GM10266 (cell line): ENCODE data around the gene TNFAIP1.

Experiments used
- DNase-seq: peaks from one replicate; pipeline ENCODE4 v3.0.0; 2012; ENCODE audit errors: extremely low spot score
- TF ChIP-seq, protein P1 (sequence below): IDR thresholded peaks from 2 replicates; pipeline ENCODE4 v1.5.1; 2012; ENCODE audit warnings: mild to moderate bottlenecking, low read depth; ENCODE audit not compliant: control insufficient read depth, insufficient read depth; ENCODE audit errors: missing control alignments

Gene TNFAIP1

DNA sequence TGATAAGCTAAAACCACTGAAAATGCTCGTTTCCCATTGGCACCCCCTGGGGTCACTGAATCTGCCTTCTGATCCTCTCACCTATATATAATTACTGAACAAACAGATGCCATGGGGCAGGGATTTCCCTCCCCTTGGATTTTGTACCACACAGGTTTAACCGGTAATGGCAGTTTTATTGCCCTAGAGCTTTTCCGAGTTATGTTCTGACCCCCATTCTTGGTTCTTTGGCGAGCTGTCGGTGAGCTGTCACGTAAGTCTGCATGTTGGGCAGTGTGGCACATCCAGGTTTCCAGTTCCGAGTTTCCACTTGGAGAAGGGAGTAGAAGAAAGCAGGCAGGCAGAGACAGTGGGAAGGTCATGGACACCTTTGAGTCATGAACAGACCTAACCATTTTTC lies 9.4 kb upstream of the TNFAIP1 start:
- no peak for DNase-seq
- TF ChIP-seq, protein P1, sequence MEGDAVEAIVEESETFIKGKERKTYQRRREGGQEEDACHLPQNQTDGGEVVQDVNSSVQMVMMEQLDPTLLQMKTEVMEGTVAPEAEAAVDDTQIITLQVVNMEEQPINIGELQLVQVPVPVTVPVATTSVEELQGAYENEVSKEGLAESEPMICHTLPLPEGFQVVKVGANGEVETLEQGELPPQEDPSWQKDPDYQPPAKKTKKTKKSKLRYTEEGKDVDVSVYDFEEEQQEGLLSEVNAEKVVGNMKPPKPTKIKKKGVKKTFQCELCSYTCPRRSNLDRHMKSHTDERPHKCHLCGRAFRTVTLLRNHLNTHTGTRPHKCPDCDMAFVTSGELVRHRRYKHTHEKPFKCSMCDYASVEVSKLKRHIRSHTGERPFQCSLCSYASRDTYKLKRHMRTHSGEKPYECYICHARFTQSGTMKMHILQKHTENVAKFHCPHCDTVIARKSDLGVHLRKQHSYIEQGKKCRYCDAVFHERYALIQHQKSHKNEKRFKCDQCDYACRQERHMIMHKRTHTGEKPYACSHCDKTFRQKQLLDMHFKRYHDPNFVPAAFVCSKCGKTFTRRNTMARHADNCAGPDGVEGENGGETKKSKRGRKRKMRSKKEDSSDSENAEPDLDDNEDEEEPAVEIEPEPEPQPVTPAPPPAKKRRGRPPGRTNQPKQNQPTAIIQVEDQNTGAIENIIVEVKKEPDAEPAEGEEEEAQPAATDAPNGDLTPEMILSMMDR: no peak

DNA sequence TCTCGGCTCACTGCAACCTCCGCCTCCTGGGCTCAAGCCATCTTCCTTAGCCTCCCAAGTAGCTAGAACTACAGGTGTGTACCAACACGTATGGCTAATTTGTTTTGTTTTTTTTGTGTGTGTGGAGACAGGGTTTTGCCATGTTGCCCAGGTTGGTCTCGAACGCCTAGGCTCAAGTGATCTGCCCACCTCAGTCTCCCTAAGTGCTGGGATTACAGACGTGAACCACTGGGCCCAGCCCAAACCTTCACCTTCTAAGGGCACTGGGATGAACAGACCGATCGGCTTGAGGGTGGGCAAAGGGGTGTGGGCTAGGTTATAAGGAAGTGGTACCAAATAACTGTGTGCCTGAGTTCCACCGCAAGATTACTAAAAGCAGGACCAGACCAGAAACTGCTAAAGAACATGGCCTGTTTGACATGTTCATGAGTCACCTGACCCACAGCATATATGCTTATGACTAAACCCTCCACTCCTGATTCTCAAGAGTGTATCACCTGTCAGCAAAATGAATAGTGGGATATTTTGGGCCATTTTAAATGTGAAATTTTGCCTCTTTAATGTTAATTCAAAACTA lies 8.4 kb upstream of the TNFAIP1 start:
- peak; percentile 32 for DNase-seq
- TF ChIP-seq, protein P1: no peak

DNA sequence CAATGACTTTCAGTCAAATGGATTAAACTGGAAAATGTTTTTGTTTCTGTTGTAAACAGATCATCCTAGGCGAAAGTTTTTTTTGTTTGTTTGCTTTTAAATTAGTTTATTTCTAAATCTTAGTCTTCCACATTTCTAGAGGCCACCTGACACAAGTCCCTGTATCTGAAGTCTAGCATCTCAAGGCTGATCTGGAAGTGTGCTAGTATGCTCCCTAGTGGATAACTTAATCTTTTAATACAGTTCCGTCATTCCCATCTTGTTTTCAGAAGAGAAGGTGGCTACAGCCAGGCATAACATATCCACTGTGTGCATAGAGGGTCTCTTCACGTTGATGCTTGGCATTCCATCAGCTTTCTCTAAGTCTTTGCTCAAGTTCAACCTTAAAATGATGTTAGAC lies 7.9 kb upstream of the TNFAIP1 start:
- no peak for DNase-seq
- TF ChIP-seq, protein P1: no peak

DNA sequence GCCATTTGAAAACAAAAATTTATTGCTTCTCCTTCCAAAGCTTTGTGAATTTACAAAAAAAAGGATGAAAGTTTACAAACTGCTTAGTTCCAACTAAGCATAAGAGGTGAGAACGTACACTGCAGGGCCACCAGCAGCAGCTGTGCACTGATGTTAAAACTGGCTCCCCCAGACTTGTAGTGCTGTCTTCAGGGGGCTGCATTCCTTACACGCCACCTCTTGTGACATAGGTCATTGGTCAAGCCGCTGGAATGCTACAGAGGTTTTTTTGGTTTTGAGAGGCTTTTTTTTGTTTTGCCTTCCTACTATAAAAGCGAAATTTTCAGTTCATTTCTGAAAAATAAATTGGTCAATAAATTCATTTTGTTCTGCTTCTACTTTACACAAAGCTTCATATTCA lies 7.2 kb upstream of the TNFAIP1 start:
- no peak for DNase-seq
- TF ChIP-seq, protein P1: no peak

DNA sequence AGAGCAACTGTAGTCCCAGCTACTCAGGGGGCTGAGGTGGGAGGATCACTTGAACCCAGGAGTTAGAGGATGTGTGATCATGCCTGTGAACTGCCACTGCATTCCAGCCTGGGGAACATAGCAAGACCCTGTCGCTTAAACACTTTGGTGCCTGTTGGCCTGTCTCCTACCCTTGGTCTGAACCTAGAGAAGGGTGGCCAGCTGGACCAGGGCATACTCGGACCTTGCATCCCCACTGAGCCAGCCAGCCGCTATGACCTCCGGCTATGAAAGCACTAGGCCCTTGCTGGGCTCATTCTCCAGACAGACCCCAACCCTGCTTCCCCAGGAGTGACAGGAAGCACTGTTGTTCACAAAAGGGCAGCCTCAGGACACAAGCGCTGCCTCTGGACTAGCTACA lies 4.9 kb upstream of the TNFAIP1 start:
- TF ChIP-seq, protein P1: no peak
- DNase-seq: no peak

DNA sequence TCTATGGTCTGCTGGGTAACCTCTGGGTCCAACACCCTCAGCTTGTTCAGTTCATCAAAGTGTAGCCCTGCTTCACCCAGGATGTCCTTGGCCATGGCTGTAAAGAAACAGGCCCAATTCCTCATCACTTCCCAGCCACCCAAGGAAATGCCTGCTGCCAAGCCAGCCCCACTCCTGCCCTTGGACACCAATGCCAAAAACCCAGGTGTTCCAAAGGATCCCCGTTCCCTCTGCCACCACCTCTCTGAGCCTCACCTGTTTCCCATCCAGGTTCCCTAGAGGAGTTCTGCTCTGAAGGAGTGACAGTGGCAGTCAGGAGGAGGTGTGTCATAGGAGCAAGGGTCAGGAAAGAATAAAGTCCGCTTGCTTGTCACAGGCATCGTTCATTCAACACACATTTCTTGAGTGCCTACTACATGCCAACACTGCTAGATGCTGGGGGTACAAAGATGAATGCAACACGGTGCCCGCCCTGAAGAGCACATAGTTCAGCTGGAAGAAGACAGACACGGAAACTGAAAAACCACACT lies 3.6 kb upstream of the TNFAIP1 start:
- TF ChIP-seq, protein P1: no peak
- DNase-seq: no peak

DNA sequence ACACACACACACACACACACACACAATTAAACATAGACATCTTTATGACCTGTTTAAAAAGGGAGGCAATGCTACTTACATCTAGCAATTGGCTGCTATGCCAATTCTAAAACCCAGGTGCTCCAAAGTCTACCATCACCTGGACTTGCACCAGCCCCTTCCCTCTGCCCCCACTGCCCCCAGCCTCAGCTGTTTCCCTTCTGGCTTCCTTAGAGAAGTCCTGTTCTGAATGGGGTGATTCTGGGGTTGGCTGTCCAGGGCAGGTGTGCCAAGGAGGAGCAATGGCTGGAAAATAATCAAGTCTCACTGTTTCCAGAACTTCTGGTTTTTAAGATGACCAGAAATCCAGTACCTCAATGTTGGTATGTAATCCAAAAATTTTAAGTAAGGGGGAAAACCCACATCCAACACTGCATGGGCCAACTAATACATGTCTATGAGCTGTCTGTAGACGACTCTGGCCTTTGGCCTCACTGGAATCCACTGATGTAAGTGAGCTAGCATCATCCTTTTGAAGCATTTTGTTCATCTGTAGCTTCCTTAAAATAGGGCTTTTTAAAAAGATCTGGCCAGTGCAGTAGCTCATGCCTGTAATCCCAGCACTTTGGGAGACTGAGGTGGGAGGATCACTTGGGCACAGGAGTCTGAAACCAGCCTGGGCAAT lies 2.3 kb upstream of the TNFAIP1 start:
- TF ChIP-seq, protein P1: no peak
- DNase-seq: no peak
